Measurements from ENCODE around the gene PCK2. TPM values are rescaled to one million over a fixed set of nuclear protein-coding genes. Genes with fewer than 3 reads are reported as not detected.

The PCK2 gene
- total RNA-seq, 2 experiments from 2014 or later, result 90.3 to 93.1 TPM

- TF ChIP-seq, protein P1, sequence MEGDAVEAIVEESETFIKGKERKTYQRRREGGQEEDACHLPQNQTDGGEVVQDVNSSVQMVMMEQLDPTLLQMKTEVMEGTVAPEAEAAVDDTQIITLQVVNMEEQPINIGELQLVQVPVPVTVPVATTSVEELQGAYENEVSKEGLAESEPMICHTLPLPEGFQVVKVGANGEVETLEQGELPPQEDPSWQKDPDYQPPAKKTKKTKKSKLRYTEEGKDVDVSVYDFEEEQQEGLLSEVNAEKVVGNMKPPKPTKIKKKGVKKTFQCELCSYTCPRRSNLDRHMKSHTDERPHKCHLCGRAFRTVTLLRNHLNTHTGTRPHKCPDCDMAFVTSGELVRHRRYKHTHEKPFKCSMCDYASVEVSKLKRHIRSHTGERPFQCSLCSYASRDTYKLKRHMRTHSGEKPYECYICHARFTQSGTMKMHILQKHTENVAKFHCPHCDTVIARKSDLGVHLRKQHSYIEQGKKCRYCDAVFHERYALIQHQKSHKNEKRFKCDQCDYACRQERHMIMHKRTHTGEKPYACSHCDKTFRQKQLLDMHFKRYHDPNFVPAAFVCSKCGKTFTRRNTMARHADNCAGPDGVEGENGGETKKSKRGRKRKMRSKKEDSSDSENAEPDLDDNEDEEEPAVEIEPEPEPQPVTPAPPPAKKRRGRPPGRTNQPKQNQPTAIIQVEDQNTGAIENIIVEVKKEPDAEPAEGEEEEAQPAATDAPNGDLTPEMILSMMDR (IDR thresholded peaks at IDR 0.05), result no peak
- CTCF ChIA-PET, result interaction anchor here (0.8 to 8.0 kb wide), 3 partner anchors 9 to 32 kb away, joined by 3 to 91 read pairs (median 3); partner anchors contain the start of genes IRF9 and PSME1
- Mint-ChIP-seq H3K4me1 (ENCODE audit: low read depth) (peaks cover 25% of the 10 kb centered on the region), H3K4me3 (no peak overlapping the region), H3K9me3 (no peaks in the 10 kb centered on the region), H3K27ac (no peak overlapping the region), H3K27me3 (no peaks in the 10 kb centered on the region), H3K36me3 (ENCODE audit: low read depth) (peaks cover 57% of the 10 kb centered on the region)
- intact Hi-C loops (cut with micrococcal nuclease), result no loop called here
- POLR2A ChIA-PET, result interaction anchor here (0.6 to 10.7 kb wide), 9 partner anchors 11 to 157 kb away, joined by 3 to 178 read pairs (median 3); partner anchors contain the start of genes GMPR2, IRF9 and PSME1
- ATAC-seq (no peak), DNase-seq (no peak)
Measured at GRCh38 chr14:24151404-24152080, 57.4 kb downstream of the PCK2 start.

Small RNA genes lying within 50 kb of the gene (microRNA-seq; reads per million reads assigned to microRNA genes)
- not detected for gene MIR7703 (ENCODE audit: borderline microRNAs expressed, borderline replicate concordance)

Other genes starting within 250 kb of the PCK2 start
- 10 to 100 TPM; 19.9 to 21.7 TPM for gene DHRS4, start 140.5 kb upstream of the PCK2 start, total RNA-seq
- gene DHRS4L2, start 105.4 kb upstream of the PCK2 start, total RNA-seq, result 10 to 100 TPM; 20.8 to 24.3 TPM
- under 1 TPM; 0.63 to 0.83 TPM for gene CARMIL3, start 42.3 kb upstream of the PCK2 start, total RNA-seq
- not detected for gene CPNE6, start 22.7 kb upstream of the PCK2 start, total RNA-seq
- 10 to 100 TPM; 59.9 to 63.9 TPM for gene DCAF11, start 20.5 kb downstream of the PCK2 start, total RNA-seq
- gene NRL, start 20.6 kb downstream of the PCK2 start, total RNA-seq, result 1 to 10 TPM; 1.8 to 2.5 TPM
- under 1 TPM; 0.56 to 0.69 TPM for gene FITM1, start 36.3 kb downstream of the PCK2 start, total RNA-seq
- gene PSME1, start 41.9 kb downstream of the PCK2 start, total RNA-seq, result 100 to 1,000 TPM; 451 to 460 TPM
- gene EMC9, start 47.3 kb downstream of the PCK2 start, total RNA-seq, result 10 to 100 TPM; 39.0 to 39.9 TPM
- gene PSME2, start 52.3 kb downstream of the PCK2 start, total RNA-seq, result 100 to 1,000 TPM; 440 TPM
- 10 to 100 TPM; 71.6 to 75.0 TPM for gene RNF31, start 53.2 kb downstream of the PCK2 start, total RNA-seq
- gene IRF9, start 67.0 kb downstream of the PCK2 start, total RNA-seq, result 100 to 1,000 TPM; 112 to 118 TPM
- gene REC8, start 77.8 kb downstream of the PCK2 start, total RNA-seq, result 10 to 100 TPM; 25.0 to 32.9 TPM
- gene IPO4, start 94.5 kb downstream of the PCK2 start, total RNA-seq, result 100 to 1,000 TPM in 1 of 2 experiments, 10 to 100 TPM in 1; 98.4 to 102 TPM
- gene TM9SF1, start 101.1 kb downstream of the PCK2 start, total RNA-seq, result 10 to 100 TPM; 16.3 to 18.0 TPM
- under 1 TPM in 1 of 2 experiments, not detected in 1; 0.18 TPM for gene TSSK4, start 111.4 kb downstream of the PCK2 start, total RNA-seq
- gene CHMP4A, start 119.2 kb downstream of the PCK2 start, total RNA-seq, result 10 to 100 TPM; 55.6 to 61.8 TPM
- 10 to 100 TPM; 11.2 to 11.3 TPM for gene MDP1, start 121.8 kb downstream of the PCK2 start, total RNA-seq
- 100 to 1,000 TPM; 167 to 172 TPM for gene NEDD8, start 138.1 kb downstream of the PCK2 start, total RNA-seq
- 10 to 100 TPM; 45.6 to 49.3 TPM for gene GMPR2, start 138.6 kb downstream of the PCK2 start, total RNA-seq
- 10 to 100 TPM; 77.4 to 84.9 TPM for gene TINF2, start 148.3 kb downstream of the PCK2 start, total RNA-seq
- 1 to 10 TPM; 3.0 to 3.1 TPM for gene TGM1, start 168.9 kb downstream of the PCK2 start, total RNA-seq
- 10 to 100 TPM; 37.6 to 42.7 TPM for gene RABGGTA, start 177.3 kb downstream of the PCK2 start, total RNA-seq
- 10 to 100 TPM; 11.9 to 13.6 TPM for gene DHRS1, start 205.5 kb downstream of the PCK2 start, total RNA-seq
- 10 to 100 TPM; 33.5 to 33.6 TPM for gene NOP9, start 205.5 kb downstream of the PCK2 start, total RNA-seq
- 10 to 100 TPM; 12.1 to 13.6 TPM for gene CIDEB, start 213.7 kb downstream of the PCK2 start, total RNA-seq
- gene LTB4R2, start 215.8 kb downstream of the PCK2 start, total RNA-seq, result 10 to 100 TPM in 1 of 2 experiments, 1 to 10 TPM in 1; 9.6 to 12.0 TPM
- gene LTB4R, start 217.2 kb downstream of the PCK2 start, total RNA-seq, result 10 to 100 TPM; 11.6 to 11.7 TPM
- gene ADCY4, start 240.8 kb downstream of the PCK2 start, total RNA-seq, result 1 to 10 TPM; 1.3 to 1.5 TPM
- gene RIPK3, start 245.7 kb downstream of the PCK2 start, total RNA-seq, result 1 to 10 TPM; 5.9 to 6.5 TPM

All from activated CD8-positive, alpha-beta T cell treated with anti-CD3 and anti-CD28 coated beads for 36 hours (primary cell).